RWPE2 (cell line): ENCODE results near the gene BTK.

Experiments
- ATAC-seq: fragments of 200-7000 bp; cut with Tn5 transposase; 3 replicates; pipeline ENCODE4 v1.9.1; 2021; ENCODE audit warnings: low read depth
- DNase-seq: peaks from one replicate; pipeline ENCODE4 v3.0.0-alpha.2; 2020; ENCODE audit warnings: low spot score
- H3K27ac ChIP-seq: fragments of 450-650 bp; 2 replicates; pipeline ENCODE4 v1.5.1; 2017; ENCODE audit warnings: mild to moderate bottlenecking; ENCODE audit not compliant: poor library complexity, severe bottlenecking
- H3K27me3 ChIP-seq: fragments of 250-450 bp; sonication (Bioruptor Pico); 2 replicates; pipeline ENCODE4 v1.5.1; 2021; ENCODE audit warnings: mild to moderate bottlenecking, moderate library complexity; ENCODE audit not compliant: insufficient read depth, poor library complexity, severe bottlenecking
- H3K36me3 ChIP-seq: fragments of 250-450 bp; sonication (Bioruptor Pico); 2 replicates; pipeline ENCODE4 v1.5.1; 2020; ENCODE audit warnings: low read depth, mild to moderate bottlenecking, moderate library complexity
- H3K4me1 ChIP-seq: fragments of 250-450 bp; sonication (Bioruptor Pico); 2 replicates; pipeline ENCODE4 v1.5.1; 2021; ENCODE audit warnings: mild to moderate bottlenecking, moderate library complexity; ENCODE audit not compliant: insufficient read depth, poor library complexity, severe bottlenecking
- H3K4me3 ChIP-seq: fragments of 250-450 bp; sonication (Bioruptor Pico); 2 replicates; pipeline ENCODE4 v1.5.1; 2021; ENCODE audit warnings: mild to moderate bottlenecking, moderate library complexity; ENCODE audit not compliant: severe bottlenecking
- H3K9me3 ChIP-seq: fragments of 250-450 bp; sonication (Bioruptor Pico); 2 replicates; pipeline ENCODE4 v1.5.1; 2021; ENCODE audit warnings: mild to moderate bottlenecking, moderate library complexity; ENCODE audit not compliant: severe bottlenecking
- TF ChIP-seq, protein P1 (sequence below): fragments of 450-650 bp; IDR thresholded peaks from one replicate; pipeline ENCODE4 v1.5.1; 2017; ENCODE audit warnings: mild to moderate bottlenecking, moderate library complexity; ENCODE audit not compliant: poor library complexity, severe bottlenecking

Gene BTK

DNA sequence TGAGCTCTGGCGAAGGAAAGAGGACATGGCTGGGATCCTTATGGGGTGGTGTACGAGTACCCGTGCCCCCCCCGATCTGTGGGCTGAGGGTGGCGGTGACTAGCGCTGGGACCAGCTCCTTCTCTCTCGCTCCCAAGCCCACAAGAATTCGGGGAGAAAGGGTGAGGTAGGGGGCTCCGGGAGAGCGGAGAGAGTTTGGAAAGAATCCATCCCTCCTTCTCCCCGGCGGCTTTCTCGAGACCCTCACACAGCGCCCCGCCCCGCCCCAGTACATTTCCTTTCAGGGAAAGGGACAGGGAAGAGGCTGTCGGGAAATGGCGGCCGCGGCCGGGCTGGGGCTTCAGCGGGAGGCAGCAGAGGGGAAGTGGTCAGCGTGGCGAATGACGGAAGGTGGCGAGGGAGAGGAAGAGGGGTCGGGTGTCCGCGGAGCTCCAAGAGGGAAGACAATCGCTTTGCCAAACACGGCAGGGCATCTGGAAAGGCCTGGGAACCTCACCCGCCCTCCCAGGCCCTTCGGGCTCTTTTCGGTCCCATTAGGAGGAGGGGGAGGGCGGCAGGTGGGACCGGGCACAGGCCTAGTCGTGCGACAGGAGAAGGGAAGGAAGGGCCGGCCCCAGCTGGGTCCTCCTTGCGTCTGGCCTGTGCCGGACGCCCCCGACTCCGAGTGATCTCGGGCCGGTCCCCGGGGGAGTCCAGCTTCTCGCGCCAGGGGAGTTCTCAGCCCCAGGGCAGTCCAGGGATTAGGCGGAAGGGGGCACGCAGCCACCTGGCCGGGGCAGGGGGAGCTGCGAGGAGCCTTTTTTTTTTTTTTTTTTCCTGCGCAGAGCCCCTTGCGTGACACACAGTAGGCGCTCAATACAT lies 32.2 kb upstream of the BTK start:
- no peaks in the 10 kb centered on the region for H3K27me3 ChIP-seq
- peak overlapping the region; percentile 19 for H3K4me3 ChIP-seq
- H3K27ac ChIP-seq = no peak overlapping the region
- DNase-seq (no peak), ATAC-seq (peak; percentile 46)
- peaks cover 13% of the 10 kb centered on the region for H3K36me3 ChIP-seq
- TF ChIP-seq, protein P1, sequence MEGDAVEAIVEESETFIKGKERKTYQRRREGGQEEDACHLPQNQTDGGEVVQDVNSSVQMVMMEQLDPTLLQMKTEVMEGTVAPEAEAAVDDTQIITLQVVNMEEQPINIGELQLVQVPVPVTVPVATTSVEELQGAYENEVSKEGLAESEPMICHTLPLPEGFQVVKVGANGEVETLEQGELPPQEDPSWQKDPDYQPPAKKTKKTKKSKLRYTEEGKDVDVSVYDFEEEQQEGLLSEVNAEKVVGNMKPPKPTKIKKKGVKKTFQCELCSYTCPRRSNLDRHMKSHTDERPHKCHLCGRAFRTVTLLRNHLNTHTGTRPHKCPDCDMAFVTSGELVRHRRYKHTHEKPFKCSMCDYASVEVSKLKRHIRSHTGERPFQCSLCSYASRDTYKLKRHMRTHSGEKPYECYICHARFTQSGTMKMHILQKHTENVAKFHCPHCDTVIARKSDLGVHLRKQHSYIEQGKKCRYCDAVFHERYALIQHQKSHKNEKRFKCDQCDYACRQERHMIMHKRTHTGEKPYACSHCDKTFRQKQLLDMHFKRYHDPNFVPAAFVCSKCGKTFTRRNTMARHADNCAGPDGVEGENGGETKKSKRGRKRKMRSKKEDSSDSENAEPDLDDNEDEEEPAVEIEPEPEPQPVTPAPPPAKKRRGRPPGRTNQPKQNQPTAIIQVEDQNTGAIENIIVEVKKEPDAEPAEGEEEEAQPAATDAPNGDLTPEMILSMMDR = no peak
- no peaks in the 10 kb centered on the region for H3K4me1 ChIP-seq
- no peaks in the 10 kb centered on the region for H3K9me3 ChIP-seq

DNA sequence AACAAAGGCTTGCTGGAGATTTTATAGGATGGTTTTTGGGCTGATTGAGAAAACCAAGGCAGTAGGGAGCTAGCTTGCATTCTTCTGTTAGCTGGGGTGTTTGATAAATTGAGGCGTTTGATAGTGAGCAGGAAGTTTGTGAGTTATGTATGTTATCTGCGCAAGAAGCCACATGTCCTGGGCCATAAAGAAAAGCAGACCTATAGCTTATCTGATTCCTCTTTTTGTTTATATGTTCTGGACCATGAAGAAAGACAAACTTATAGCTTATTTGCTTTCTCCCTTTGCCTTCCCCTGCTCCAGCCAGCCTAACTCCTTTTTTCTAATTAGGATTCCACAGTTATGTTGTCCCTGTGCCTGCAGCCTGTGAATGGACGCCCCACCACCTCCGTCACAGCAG lies 31.2 kb upstream of the BTK start:
- H3K36me3 ChIP-seq = peaks cover 18% of the 10 kb centered on the region
- ATAC-seq (no peak), DNase-seq (no peak)
- H3K27ac ChIP-seq = no peak overlapping the region
- H3K4me3 ChIP-seq = no peak overlapping the region
- H3K9me3 ChIP-seq = no peaks in the 10 kb centered on the region
- H3K27me3 ChIP-seq = no peaks in the 10 kb centered on the region
- no peaks in the 10 kb centered on the region for H3K4me1 ChIP-seq
- TF ChIP-seq, protein P1 = no peak

DNA sequence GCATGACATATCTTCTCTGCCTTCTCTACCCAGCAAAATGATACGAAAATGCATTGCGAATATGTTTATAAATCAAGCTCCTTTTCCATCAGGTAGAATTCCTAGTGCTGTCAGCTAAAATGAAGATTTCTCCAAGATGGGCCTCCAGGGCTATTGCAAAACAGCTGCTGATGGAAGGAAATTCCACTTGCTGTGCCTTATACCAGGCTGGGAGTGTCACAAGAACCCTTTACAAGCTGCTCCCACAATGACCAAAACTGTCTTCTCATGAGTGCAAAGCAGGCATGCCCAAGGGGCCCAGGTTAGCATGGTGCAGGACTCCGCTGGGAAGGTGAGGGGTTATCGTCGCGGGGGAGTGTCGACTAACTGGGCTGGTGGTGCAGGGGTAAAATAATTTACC lies 30.7 kb upstream of the BTK start:
- Histone ChIP-seq H3K27ac (no peak overlapping the region), H3K9me3 (no peaks in the 10 kb centered on the region), H3K4me1 (no peaks in the 10 kb centered on the region), H3K4me3 (no peak overlapping the region), H3K36me3 (peaks cover 19% of the 10 kb centered on the region), H3K27me3 (no peaks in the 10 kb centered on the region)
- TF ChIP-seq, protein P1 = no peak
- ATAC-seq = no peak
- no peak for DNase-seq

DNA sequence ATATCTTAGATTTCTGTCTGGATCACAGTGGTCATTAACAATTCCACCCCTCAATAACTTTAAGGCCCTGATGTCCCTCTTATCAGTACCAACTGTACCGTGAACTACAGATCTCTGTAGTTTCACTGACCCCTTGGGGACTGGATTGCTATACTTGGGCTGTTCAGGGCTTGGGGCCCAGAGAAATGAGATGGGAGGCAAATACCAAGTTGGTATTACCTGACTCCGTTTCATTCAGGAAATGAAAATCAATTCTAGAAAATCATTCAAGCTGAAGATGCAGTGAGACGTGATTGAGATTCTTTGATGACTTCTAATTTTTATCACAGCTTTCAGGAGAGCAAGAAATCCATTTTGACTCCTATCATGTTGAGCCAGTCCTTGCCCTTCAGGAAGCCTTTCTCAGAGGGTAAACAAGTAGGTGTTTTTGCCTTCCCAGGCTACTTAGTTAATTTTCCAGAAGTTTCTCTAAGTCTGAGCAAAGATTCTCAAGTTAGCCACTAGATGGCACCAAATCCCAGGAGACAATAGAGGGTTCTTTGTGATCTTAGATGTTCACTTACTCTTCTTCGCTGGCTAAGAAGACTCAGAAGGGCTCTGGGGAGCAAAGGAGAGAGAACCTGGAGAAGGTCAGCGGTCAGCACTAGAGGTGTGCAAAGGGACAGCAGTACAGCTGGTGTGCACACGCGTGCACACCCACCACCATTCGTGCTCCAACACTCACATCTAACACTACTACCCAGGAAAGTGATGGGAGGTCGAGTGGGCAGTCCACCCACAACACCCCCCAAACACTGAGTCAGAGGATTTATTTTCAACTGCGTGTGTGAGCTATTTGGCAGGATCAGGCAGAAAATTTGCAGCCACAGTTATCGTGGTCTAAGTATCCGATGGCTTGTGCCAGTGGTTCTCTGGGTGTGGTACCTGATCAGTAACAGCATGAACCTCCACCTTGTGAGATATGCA lies 29.5 kb upstream of the BTK start:
- no peak overlapping the region for H3K27ac ChIP-seq
- peak; percentile 46; the same call in 2 of the 3 replicates for ATAC-seq

More for the DNA sequence above, 29.5 kb upstream of the BTK start:
- TF ChIP-seq, protein P1 = peak; percentile 62
- H3K4me3 ChIP-seq = no peak overlapping the region
- no peak for DNase-seq
- H3K36me3 ChIP-seq = peaks cover 19% of the 10 kb centered on the region
- H3K27me3 ChIP-seq = no peaks in the 10 kb centered on the region
- no peaks in the 10 kb centered on the region for H3K4me1 ChIP-seq
- H3K9me3 ChIP-seq = no peaks in the 10 kb centered on the region
